Measurements from ENCODE around the gene GGT5.
"Not testable (repeated sequence)": the region's sequence is repeated elsewhere in the genome, so short reads cannot be mapped to it uniquely, and the experiment has no call there.

GGT5 gene

DNA sequence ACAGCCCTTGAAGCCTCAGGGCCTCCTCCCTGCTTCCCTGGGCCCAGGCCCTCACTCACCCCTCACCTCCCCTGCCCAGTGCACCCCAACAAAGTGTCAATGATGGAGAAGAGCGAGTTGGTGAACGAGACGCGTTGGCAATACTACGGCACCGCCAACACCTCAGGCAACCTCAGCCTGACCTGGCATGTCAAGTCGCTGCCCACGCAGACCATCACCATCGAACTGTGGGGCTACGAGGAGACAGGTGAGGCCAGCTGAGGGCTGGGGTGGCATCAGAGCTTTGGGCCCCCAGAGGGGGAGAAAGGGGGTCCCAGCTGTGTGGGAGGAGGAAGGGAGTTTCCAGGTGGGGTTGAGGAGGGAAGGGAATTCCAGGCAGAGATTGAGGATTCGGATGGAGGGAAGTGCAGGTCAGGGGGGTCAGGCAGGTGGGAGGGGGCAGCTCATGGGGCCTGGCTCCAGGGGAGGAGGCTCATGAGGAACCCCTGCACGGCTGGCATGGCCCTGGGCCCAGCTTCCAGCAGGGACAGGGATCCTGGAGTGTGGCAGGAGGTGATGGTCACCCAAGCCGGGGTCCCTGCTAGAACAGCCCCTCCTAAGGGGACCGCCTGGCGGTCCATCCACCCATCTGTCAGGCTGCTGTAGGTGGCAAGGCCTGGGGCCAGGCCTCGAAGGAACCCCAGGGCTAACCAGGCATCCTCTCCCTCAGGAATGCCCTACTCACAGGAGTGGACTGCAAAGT lies 60.7 kb downstream of the GGT5 start:
- Histone ChIP-seq H3K27ac (no peak overlapping the region), H3K4me3 (no peak overlapping the region), H3K36me3 (ENCODE audit: insufficient read depth, low read length) (no peaks in the 10 kb centered on the region), H3K9me3 (ENCODE audit: low read depth, low read length) (no peaks in the 10 kb centered on the region), H3K9ac (ENCODE audit: insufficient read length) (no peak overlapping the region)
- no peak for DNase-seq (ENCODE audit: low read depth, low spot score)
- TF ChIP-seq POLR2AphosphoS5 (IDR thresholded peaks at IDR 0.05; ENCODE audit: borderline replicate concordance, low read depth, low read length) (no peak), FOXP2 (optimal IDR thresholded peaks at IDR 0.05; ENCODE audit: control extremely low read depth, extremely low read length, insufficient read depth) (no peak), EZH2 (IDR thresholded peaks at IDR 0.05) (no peak)

DNA sequence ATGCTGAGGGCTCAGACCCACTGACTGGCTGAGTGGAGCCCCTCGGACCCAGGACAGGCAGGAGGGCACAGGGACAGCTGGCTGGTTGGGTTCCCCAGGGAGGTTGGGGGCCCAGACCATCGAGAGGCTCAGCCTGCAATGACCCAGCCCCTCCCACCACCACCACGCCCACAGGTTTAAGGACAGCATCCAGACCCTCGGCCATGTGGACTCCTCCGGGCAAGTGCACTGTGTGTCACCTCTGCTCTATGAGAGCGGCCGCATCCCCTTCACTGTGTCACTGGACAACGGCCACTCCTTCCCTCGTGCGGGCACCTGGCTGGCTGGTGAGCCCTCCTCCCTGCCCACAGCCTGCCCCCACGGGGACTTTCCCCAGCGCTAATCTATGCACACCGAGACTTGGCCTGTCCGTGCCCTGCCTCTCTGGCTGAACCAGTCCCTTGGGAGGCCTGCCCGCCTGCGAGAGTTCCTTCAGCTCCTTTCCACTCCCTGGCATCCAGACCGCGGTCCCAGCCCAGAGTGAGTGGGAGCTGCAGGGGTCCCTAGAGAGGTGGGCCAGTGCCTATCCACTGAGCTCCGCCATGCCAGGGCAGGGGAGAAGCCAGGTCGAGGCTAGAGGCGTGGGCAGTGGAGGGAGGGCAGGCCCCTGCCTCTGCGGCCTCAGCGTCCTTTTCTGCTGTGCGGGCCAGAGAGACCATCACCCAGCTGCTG lies 61.4 kb downstream of the GGT5 start:
- Histone ChIP-seq H3K9ac (ENCODE audit: insufficient read length) (no peak overlapping the region), H3K9me3 (ENCODE audit: low read depth, low read length) (no peaks in the 10 kb centered on the region), H3K36me3 (ENCODE audit: insufficient read depth, low read length) (no peaks in the 10 kb centered on the region), H3K4me3 (no peak overlapping the region), H3K27ac (no peak overlapping the region)
- no peak for TF ChIP-seq EZH2 (IDR thresholded peaks at IDR 0.05)
- TF ChIP-seq POLR2AphosphoS5 (IDR thresholded peaks at IDR 0.05; ENCODE audit: borderline replicate concordance, low read depth, low read length), result no peak
- no peak for TF ChIP-seq FOXP2 (optimal IDR thresholded peaks at IDR 0.05; ENCODE audit: control extremely low read depth, extremely low read length, insufficient read depth)
- no peak for DNase-seq (ENCODE audit: low read depth, low spot score)

DNA sequence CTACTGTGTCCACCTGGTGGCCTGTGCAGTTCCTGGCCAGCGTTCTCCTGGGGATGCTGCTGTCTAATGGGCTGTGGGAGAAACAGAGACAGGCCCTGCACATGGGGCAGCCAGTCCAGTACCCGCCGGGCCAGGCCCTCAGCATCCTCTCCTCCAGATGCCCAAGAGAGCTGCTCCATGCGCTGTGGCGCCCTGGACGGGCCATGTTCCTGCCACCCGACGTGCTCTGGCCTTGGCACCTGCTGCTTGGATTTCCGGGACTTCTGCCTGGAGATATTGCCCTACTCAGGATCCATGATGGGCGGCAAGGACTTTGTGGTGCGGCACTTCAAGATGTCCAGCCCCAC lies 62.0 kb downstream of the GGT5 start:
- H3K9ac ChIP-seq (ENCODE audit: insufficient read length); H3K9me3 ChIP-seq (ENCODE audit: low read depth, low read length); H3K4me3 ChIP-seq; H3K36me3 ChIP-seq (ENCODE audit: insufficient read depth, low read length); H3K27ac ChIP-seq; DNase-seq (ENCODE audit: low read depth, low spot score): not testable (repeated sequence)

DNA sequence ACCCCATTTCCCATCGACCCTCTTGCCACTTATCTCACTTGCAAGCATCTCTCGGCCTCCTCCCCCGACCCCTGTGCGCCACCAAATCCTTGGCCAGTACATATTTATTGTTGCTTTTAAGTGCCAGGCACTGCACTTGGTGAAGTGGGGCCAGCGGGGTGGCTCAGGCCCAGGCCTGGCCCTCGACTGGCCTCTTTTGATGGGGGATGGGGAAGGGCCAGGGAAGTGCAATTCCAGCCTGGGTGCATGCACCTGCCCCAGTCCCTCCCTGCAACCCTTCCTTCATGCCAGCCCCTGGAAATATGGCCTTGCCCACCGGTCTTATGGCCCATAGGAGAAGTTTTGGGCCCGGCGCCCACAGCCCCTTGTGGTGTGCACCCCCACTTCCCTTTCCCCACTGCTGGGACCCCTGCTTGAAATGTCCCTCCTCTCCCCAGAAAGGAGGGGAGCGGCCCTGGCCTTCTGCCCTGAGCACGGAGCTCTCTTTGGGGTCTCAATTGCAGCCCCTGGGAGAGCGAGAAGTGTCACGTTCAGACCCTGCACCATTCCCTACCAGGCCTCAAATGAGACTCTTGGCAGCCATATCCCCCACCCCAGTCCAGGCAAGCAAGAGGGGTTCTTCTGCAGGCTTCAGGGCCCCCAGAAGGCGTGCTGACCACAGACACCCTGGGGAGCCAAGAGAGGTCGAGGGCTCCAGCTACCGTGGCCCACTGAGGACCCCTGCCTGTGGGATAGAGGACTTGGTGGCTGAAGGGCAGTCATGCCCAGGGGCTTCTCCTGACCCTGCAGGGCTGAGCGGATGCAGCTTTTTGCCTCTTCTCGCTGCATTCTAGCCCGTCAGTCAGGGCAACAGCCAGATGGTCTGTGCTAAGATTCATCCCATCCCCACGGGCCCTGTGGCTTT lies 62.6 kb downstream of the GGT5 start:
- no peaks in the 10 kb centered on the region for H3K9me3 ChIP-seq (ENCODE audit: low read depth, low read length)
- H3K36me3 ChIP-seq (ENCODE audit: insufficient read depth, low read length), result no peaks in the 10 kb centered on the region
- H3K27ac ChIP-seq, result no peak overlapping the region
- no peak for DNase-seq (ENCODE audit: low read depth, low spot score)
- H3K9ac ChIP-seq (ENCODE audit: insufficient read length), result no peak overlapping the region
- TF ChIP-seq EZH2 (IDR thresholded peaks at IDR 0.05) (no peak), FOXP2 (optimal IDR thresholded peaks at IDR 0.05; ENCODE audit: control extremely low read depth, extremely low read length, insufficient read depth) (no peak), POLR2AphosphoS5 (IDR thresholded peaks at IDR 0.05; ENCODE audit: borderline replicate concordance, low read depth, low read length) (no peak)
- no peak overlapping the region for H3K4me3 ChIP-seq

DNA sequence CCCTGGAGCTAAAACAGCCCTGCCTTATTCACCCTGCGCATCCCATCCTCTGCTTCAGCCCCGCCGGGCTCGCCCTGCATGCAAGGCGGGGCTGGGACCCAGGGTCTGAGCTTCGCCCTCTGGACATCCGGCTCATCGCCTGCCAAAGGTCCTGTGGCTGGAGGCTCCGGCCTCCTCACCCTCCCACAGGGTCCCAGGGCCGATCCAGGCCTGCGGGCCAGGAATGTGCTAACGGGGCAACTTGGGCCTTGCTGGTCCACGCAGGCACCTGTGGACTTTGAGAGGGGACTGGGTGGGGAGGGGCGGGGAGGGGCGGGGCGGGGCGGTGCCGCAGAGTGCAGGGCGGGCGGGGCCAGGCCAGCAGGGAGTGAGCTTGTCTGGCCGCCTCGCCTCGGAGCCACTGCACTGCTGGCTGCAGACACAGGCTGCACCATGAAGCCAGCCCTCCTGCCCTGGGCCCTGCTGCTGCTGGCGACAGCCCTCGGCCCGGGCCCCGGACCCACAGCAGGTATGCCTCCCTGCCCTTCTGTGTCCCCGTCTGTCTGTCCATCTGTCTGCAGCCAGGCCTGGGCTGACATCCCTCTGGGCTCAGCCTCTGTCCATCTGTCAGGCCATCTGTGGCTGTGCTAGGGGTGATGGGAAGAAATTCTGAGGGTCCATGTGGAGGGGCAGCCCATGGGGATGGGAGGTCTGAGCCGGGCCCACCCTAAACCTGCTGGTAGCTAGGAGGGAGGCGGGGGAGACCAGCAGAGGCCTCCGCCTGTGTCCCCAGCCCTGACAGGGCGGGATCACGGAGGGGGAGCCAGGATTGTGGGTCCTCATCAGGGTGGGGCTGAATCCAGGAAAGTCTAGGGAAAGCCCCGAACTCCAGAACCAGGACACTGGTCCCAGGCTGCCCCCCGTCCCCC lies 63.5 kb downstream of the GGT5 start, which contains the start of gene SUSD2:
TSS of gene SUSD2 (plus strand) at position 400 of the 908 bp plus-strand sequence. CDS start at position 433, 33 bp downstream.
- no peak within 1 kb of the TSS for H3K9ac ChIP-seq (ENCODE audit: insufficient read length)
- no peak within 1 kb of the TSS for H3K27ac ChIP-seq
- H3K9me3 ChIP-seq (ENCODE audit: low read depth, low read length), result no peaks in the 10 kb centered on the region
- DNase-seq (ENCODE audit: low read depth, low spot score), result no peak
- no peaks in the 10 kb centered on the region for H3K36me3 ChIP-seq (ENCODE audit: insufficient read depth, low read length)
- no peak within 1 kb of the TSS for H3K4me3 ChIP-seq
- TF ChIP-seq EZH2 (IDR thresholded peaks at IDR 0.05), result no peak
- no peak for TF ChIP-seq POLR2AphosphoS5 (IDR thresholded peaks at IDR 0.05; ENCODE audit: borderline replicate concordance, low read depth, low read length)
- TF ChIP-seq FOXP2 (optimal IDR thresholded peaks at IDR 0.05; ENCODE audit: control extremely low read depth, extremely low read length, insufficient read depth), result no peak

DNA sequence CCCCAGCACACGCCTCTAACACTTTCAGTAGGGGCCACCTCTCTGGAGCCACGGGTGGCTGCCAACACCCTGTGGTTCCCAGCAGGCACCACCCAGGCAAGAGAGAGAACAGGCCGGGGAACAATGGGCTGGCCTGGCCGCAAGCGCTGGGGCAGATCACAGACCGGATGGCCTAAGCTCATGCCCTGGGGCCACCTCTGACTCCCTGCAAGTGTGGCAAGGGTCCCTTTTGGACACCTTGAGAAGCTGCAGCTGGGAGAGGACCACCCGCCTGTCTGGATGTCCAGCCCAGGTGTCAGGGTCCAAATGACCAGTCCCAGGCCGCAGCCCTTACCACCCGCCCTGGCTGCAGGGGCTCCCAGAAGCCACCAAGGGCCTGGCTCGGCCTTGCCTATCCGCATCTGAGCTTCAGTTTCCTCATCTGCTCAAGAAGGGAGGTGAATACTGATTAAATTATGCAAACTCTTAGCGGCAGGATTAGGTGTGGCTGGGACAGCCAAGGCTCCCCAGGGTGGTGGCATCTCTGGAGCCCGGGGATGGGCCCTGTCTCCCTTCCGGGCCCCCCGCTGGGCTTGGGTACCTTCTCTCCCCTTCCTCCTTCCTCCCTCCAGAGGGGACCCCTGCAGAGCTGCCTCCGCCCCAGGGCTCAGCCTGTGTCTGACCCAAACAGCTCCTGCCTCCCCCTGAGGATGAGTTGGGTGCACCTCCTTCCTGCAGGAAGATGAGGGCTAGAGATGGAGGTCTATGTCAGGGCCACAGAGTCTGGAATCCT lies 64.4 kb downstream of the GGT5 start:
- H3K27ac ChIP-seq, result no peak overlapping the region
- H3K36me3 ChIP-seq (ENCODE audit: insufficient read depth, low read length), result no peaks in the 10 kb centered on the region; the same call in 1 of the 2 replicates
- TF ChIP-seq EZH2 (IDR thresholded peaks at IDR 0.05) (no peak), POLR2AphosphoS5 (IDR thresholded peaks at IDR 0.05; ENCODE audit: borderline replicate concordance, low read depth, low read length) (no peak), FOXP2 (optimal IDR thresholded peaks at IDR 0.05; ENCODE audit: control extremely low read depth, extremely low read length, insufficient read depth) (no peak)
- no peak for DNase-seq (ENCODE audit: low read depth, low spot score)
- H3K4me3 ChIP-seq, result no peak overlapping the region
- no peak overlapping the region for H3K9ac ChIP-seq (ENCODE audit: insufficient read length)
- H3K9me3 ChIP-seq (ENCODE audit: low read depth, low read length), result no peaks in the 10 kb centered on the region
